Loucy (cell line): ENCODE measurements around the gene SARNP.

Source experiments
- H2AFZ ChIP-seq: fragments of 200-600 bp; sonication (generic); 2 replicates; pipeline ENCODE4 v1.6.0; 2016; ENCODE audit warnings: antibody characterized with exemption, mild to moderate bottlenecking, low read length, moderate library complexity
- H3F3A ChIP-seq: fragments of 200-600 bp; 2 replicates; pipeline ENCODE4 v1.6.0; 2016; ENCODE audit warnings: antibody characterized with exemption, low read depth, mild to moderate bottlenecking
- H3K27me3 ChIP-seq: fragments of 200-600 bp; sonication (generic); 2 replicates; pipeline ENCODE4 v1.6.1; 2014; ENCODE audit warnings: low read length, mild to moderate bottlenecking; ENCODE audit not compliant: insufficient read depth, poor library complexity, severe bottlenecking
- H3K36me3 ChIP-seq: fragments of 200-600 bp; sonication (generic); 2 replicates; pipeline ENCODE4 v1.6.1; 2016; ENCODE audit warnings: low read length; ENCODE audit not compliant: insufficient read depth
- H3K4me1 ChIP-seq: fragments of 200-600 bp; sonication (generic); 2 replicates; pipeline ENCODE4 v1.5.1; 2014; ENCODE audit warnings: low read length, mild to moderate bottlenecking; ENCODE audit not compliant: insufficient read depth, poor library complexity, severe bottlenecking
- H3K4me2 ChIP-seq: fragments of 200-600 bp; sonication (generic); 2 replicates; pipeline ENCODE4 v1.6.0; 2014; ENCODE audit warnings: antibody characterized with exemption, low read length, low read depth, mild to moderate bottlenecking; ENCODE audit not compliant: poor library complexity, severe bottlenecking
- H3K4me3 ChIP-seq: fragments of 200-600 bp; sonication (generic); 2 replicates; pipeline ENCODE4 v1.5.1; 2014; ENCODE audit warnings: low read length, mild to moderate bottlenecking, mixed read lengths; ENCODE audit not compliant: poor library complexity, severe bottlenecking
- H3K79me2 ChIP-seq: fragments of 200-600 bp; sonication (generic); 2 replicates; pipeline ENCODE4 v1.6.1; 2014; ENCODE audit warnings: low read length; ENCODE audit not compliant: insufficient read depth
- H3K9ac ChIP-seq: fragments of 200-600 bp; sonication (generic); 2 replicates; pipeline ENCODE4 v1.6.0; 2014; ENCODE audit warnings: mild to moderate bottlenecking, low read depth, low read length, moderate library complexity; ENCODE audit not compliant: poor library complexity, severe bottlenecking
- H3K9me2 ChIP-seq: fragments of 200-600 bp; sonication (generic); replicated peaks from 2 replicates; pipeline ENCODE4 v1.6.1; 2016; ENCODE audit warnings: low read depth, low read length, mixed read lengths
- H3K9me3 ChIP-seq: fragments of 200-600 bp; sonication (generic); 2 replicates; pipeline ENCODE4 v1.6.1; 2014; ENCODE audit warnings: mild to moderate bottlenecking, antibody characterized with exemption, low read length, low read depth; ENCODE audit not compliant: insufficient read depth
- H4K20me1 ChIP-seq: fragments of 200-600 bp; sonication (generic); 2 replicates; pipeline ENCODE4 v1.6.0; 2014; ENCODE audit warnings: antibody characterized with exemption, low read length, mild to moderate bottlenecking; ENCODE audit not compliant: insufficient read depth, poor library complexity, severe bottlenecking
- CTCF ChIP-seq: fragments of 200-600 bp; sonication (generic); conservative IDR thresholded peaks from 2 replicates; pipeline ENCODE4 v1.5.1; 2014; ENCODE audit warnings: mild to moderate bottlenecking, antibody characterized with exemption, low read length
- EZH2phosphoT487 ChIP-seq: fragments of 200-600 bp; IDR thresholded peaks from 2 replicates; pipeline ENCODE4 v1.6.1; 2018; ENCODE audit warnings: antibody characterized with exemption, mild to moderate bottlenecking, moderate library complexity, borderline replicate concordance

SARNP gene

GRCh38 chr12:55809274-55809673 is 8.2 kb downstream of the SARNP start:
- Histone ChIP-seq H3K27me3 (no peaks in the 10 kb centered on the region), H3K9ac (no peak overlapping the region), H3K4me1 (peaks cover 13% of the 10 kb centered on the region), H3K4me3 (no peak overlapping the region), H2AFZ (no peak overlapping the region), H3K9me3 (no peaks in the 10 kb centered on the region), H3F3A (no peaks in the 10 kb centered on the region), H3K9me2 (no peaks in the 10 kb centered on the region), H3K4me2 (no peak overlapping the region), H4K20me1 (peaks cover 71% of the 10 kb centered on the region), H3K79me2 (peaks cover 100% of the 10 kb centered on the region), H3K36me3 (peaks cover 19% of the 10 kb centered on the region; the same call in 1 of the 2 replicates)
- TF ChIP-seq EZH2phosphoT487 (no peak), CTCF (no peak)

- Histone ChIP-seq H3K36me3 (peaks cover 38% of the 10 kb centered on the region; the same call in 1 of the 2 replicates), H3K27me3 (no peaks in the 10 kb centered on the region), H3K4me3 (no peak overlapping the region), H3K9ac (no peak overlapping the region), H3K9me2 (no peaks in the 10 kb centered on the region), H2AFZ (no peak overlapping the region), H3K79me2 (peaks cover 92% of the 10 kb centered on the region), H3K9me3 (no peaks in the 10 kb centered on the region), H3F3A (no peaks in the 10 kb centered on the region), H3K4me2 (no peak overlapping the region), H4K20me1 (peaks cover 69% of the 10 kb centered on the region), H3K4me1 (peaks cover under 1% of the 10 kb centered on the region)
- TF ChIP-seq EZH2phosphoT487 (no peak), CTCF (no peak)
These were observed 10.5 kb downstream of the SARNP start for GRCh38 chr12:55806982-55807381.

GRCh38 chr12:55797550-55797949 is 20.0 kb downstream of the SARNP start:
- peaks cover 22% of the 10 kb centered on the region for H4K20me1 ChIP-seq
- H3K36me3 ChIP-seq = peaks cover 90% of the 10 kb centered on the region
- TF ChIP-seq CTCF (no peak), EZH2phosphoT487 (no peak)
- H3K9me2 ChIP-seq = no peaks in the 10 kb centered on the region
- no peaks in the 10 kb centered on the region for H3F3A ChIP-seq
- H2AFZ ChIP-seq = no peak overlapping the region
- H3K9ac ChIP-seq = no peak overlapping the region
- no peaks in the 10 kb centered on the region for H3K27me3 ChIP-seq
- no peak overlapping the region for H3K4me2 ChIP-seq
- peaks cover 3% of the 10 kb centered on the region for H3K4me1 ChIP-seq
- H3K4me3 ChIP-seq = no peak overlapping the region
- peaks cover 26% of the 10 kb centered on the region; the same call in 1 of the 2 replicates for H3K79me2 ChIP-seq
- H3K9me3 ChIP-seq = no peaks in the 10 kb centered on the region
